Measurements from ENCODE around the gene NEK9.

NEK9 gene

DNA sequence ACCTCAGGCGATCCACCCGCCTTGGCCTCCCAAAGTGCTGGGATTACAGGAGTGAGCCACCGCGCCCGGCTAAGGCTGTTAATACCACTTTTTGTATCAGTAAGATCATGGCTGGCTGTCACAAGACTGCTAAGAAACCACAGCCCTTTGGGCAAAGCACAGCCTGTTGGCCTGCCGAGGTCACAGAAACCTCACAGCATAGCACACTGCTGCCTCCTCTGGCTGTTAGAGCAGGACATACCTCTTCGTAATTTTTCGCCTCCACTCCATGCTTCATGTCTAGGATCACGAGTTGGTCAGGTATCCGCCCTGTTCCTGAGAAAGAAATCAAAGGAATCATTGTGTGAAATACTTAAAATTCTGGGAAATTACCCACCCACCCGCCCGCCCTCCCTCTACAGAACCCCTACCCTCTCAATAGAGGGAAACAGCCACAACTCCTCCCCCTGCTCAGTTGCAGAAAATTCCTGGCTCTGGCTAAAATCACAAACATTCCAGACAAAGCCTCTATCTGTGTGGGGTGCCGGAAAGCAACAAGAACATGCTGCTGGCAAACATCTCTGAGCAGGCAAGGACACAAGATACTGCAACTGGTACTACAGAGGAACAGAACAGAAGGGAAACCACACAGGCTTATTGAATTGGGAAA, 20.7 kb upstream of the NEK9 start:
- no peak overlapping the region for H3K4me3 ChIP-seq (replicated peaks in 1 of 2; ENCODE audit: low read depth in 2 of 2, low read length in 2 of 2)
- peak; percentile 73 to 98 for DNase-seq (ENCODE audit: low read depth in 2 of 2)
- TF ChIP-seq, protein P1, sequence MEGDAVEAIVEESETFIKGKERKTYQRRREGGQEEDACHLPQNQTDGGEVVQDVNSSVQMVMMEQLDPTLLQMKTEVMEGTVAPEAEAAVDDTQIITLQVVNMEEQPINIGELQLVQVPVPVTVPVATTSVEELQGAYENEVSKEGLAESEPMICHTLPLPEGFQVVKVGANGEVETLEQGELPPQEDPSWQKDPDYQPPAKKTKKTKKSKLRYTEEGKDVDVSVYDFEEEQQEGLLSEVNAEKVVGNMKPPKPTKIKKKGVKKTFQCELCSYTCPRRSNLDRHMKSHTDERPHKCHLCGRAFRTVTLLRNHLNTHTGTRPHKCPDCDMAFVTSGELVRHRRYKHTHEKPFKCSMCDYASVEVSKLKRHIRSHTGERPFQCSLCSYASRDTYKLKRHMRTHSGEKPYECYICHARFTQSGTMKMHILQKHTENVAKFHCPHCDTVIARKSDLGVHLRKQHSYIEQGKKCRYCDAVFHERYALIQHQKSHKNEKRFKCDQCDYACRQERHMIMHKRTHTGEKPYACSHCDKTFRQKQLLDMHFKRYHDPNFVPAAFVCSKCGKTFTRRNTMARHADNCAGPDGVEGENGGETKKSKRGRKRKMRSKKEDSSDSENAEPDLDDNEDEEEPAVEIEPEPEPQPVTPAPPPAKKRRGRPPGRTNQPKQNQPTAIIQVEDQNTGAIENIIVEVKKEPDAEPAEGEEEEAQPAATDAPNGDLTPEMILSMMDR (IDR thresholded peaks at IDR 0.05; ENCODE audit: low read depth, low read length), result peak; percentile 43

DNA sequence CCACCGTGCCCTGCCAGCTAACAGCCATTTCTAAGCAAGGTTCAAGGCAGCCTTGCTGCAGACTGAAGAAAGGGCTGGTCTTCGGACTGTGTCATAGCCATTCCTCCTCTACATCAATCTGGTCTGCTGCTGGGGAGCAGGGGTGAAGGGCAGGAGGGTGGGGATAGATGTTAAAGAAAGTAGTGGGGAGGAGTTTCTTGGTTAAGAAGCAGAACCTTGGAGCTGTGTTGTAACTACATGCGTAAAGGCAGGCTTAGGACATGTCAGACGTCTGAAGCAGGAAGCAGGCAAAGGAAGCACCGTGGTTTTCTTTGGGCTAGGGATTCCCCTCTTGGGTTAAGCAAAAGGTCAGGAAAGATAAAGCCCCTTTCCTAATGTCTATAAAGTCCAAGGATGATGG, 18.1 kb upstream of the NEK9 start:
- TF ChIP-seq, protein P1 (IDR thresholded peaks at IDR 0.05; ENCODE audit: low read depth, low read length), result no peak
- no peak overlapping the region for H3K4me3 ChIP-seq (replicated peaks in 1 of 2; ENCODE audit: low read depth in 2 of 2, low read length in 2 of 2)
- peak in 1 of 2 donors; percentile 43 for DNase-seq (ENCODE audit: low read depth in 2 of 2)

DNA sequence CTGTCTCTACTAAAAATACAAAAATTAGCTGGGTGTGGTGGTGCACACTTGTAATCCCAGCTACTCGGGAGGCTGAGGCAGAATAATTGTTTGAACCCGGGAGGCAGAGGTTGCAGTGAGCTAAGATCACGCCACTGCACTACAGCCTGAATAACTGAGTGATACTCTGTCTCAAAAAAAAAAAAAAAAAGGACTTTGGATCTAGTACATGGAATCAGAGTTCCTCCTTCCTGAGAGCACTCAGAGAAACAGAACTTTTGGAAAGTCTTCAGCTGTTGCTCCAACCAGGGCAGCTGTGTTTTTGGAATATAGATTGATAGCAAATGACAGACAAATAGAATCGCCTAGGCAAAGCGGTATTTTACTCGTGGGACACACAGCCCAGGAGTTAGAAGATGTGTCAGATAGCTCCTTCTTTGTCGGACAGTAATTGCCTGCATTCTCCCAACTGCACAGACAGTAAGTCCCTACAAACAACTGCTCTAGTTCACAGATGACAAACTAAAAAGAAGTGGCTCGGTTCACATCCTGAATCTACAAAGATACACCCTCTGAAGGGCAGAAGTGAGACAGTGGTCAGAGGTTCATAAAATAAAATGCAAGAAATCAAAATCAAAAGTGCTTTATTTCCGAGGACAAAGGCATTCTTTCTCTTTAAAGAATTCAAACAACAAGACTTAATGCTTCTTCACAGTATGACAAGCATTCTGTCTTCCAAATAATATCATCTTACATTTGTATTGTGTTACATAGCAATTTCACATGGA, 17.1 kb upstream of the NEK9 start:
- TF ChIP-seq, protein P1 (IDR thresholded peaks at IDR 0.05; ENCODE audit: low read depth, low read length), result no peak
- DNase-seq (ENCODE audit: low read depth in 2 of 2), result no peak
- no peak overlapping the region for H3K4me3 ChIP-seq (replicated peaks in 1 of 2; ENCODE audit: low read depth in 2 of 2, low read length in 2 of 2)

DNA sequence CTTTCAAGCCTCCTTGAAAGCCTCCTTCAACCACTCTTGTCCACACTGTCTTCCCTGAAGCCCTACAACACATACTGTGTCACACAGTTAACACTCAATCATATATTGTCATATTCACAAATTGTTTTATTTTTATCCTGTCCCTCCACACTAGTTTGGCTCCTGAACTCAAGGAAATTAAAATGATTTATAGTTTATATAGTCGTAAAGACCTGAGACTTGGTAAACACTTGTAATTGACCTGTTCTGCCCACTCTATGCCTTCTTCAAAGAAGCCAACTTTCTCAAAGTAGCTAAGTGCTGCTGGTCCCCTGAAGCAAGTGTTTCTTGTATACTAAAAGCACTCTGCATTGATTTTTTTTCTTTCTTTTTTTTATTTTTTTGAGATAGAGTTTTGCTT, 15.6 kb upstream of the NEK9 start:
- TF ChIP-seq, protein P1 (IDR thresholded peaks at IDR 0.05; ENCODE audit: low read depth, low read length), result no peak
- no peak for DNase-seq (ENCODE audit: low read depth in 2 of 2)
- no peak overlapping the region for H3K4me3 ChIP-seq (replicated peaks in 1 of 2; ENCODE audit: low read depth in 2 of 2, low read length in 2 of 2)

DNA sequence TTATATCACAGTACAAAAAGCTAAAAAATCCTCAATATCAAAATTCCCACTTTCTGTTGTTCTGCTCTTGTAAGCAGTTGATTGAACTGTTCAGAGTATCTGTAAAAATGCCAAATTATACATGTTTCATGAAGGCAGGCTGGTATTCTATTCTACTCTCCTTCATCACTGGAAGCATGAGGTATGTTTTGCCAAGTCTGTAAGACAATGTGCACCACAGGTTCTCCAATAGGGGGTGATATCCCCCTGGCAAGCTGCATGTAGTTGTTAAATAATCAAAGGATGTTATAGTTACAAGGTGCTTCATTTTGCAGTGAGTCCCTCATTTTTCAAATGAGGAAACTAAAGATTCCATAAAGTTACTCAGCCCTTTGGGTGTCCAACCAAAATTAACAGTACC, 15.1 kb upstream of the NEK9 start:
- no peak overlapping the region for H3K4me3 ChIP-seq (replicated peaks in 1 of 2; ENCODE audit: low read depth in 2 of 2, low read length in 2 of 2)
- TF ChIP-seq, protein P1 (IDR thresholded peaks at IDR 0.05; ENCODE audit: low read depth, low read length), result peak; percentile 57
- peak; percentile 63 to 70 for DNase-seq (ENCODE audit: low read depth in 2 of 2)

DNA sequence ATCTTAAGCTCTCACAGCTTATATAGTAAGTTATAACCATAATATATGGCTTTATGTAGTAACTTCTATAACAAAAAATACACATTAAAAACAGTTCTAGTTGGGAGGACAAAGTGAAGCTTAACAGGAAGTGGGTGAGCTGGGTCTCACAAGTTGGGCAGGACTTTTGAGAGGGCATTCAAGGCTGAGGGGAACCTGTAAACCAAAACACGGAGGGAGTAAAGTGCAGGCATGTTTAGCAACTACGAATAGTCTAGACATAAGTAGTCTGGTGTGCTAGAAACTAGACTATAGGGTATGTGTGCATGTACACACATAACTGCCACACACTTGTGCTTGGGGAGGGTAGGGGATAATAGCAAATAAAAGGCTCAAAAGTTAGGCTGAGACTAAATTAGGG, 14.2 kb upstream of the NEK9 start:
- DNase-seq (ENCODE audit: low read depth in 2 of 2), result no peak
- TF ChIP-seq, protein P1 (IDR thresholded peaks at IDR 0.05; ENCODE audit: low read depth, low read length), result no peak
- H3K4me3 ChIP-seq (replicated peaks in 1 of 2; ENCODE audit: low read depth in 2 of 2, low read length in 2 of 2), result no peak overlapping the region
